22Rv1 (cell line): ENCODE results near the gene ZNF654.

ENCODE experiments used
- H3K27ac ChIP-seq: fragments of 450-650 bp; 2 replicates; pipeline ENCODE4 v1.5.1; 2017
- ZFX ChIP-seq: fragments of 450-650 bp; IDR thresholded peaks from 2 replicates; pipeline ENCODE4 v1.6.1; 2017; ENCODE audit warnings: antibody characterized with exemption, borderline replicate concordance
- TF ChIP-seq, protein P1 (sequence below): fragments of 450-650 bp; IDR thresholded peaks from 2 replicates; pipeline ENCODE4 v1.5.1; 2017; ENCODE audit warnings: mild to moderate bottlenecking

The ZNF654 gene

DNA sequence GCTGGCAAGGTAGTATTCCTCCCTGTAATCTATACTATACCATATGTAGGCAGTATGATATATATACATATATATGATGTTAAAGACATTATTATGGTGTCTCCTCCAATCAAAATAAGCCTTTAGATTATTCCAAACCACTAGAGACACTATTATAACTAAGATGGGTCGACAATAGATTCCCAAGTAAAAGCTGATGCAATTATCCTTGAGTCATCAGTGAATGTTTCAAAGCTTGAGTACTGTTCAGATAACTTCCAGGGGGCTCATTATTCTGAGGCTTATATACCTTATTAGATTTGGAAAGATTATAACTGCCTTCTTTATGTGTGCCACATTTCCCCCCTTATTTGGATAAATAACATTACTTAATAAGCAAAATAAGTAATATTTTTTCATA lies 78.8 kb downstream of the ZNF654 start:
- no peak overlapping the region for H3K27ac ChIP-seq
- no peak for TF ChIP-seq ZFX
- TF ChIP-seq, protein P1, sequence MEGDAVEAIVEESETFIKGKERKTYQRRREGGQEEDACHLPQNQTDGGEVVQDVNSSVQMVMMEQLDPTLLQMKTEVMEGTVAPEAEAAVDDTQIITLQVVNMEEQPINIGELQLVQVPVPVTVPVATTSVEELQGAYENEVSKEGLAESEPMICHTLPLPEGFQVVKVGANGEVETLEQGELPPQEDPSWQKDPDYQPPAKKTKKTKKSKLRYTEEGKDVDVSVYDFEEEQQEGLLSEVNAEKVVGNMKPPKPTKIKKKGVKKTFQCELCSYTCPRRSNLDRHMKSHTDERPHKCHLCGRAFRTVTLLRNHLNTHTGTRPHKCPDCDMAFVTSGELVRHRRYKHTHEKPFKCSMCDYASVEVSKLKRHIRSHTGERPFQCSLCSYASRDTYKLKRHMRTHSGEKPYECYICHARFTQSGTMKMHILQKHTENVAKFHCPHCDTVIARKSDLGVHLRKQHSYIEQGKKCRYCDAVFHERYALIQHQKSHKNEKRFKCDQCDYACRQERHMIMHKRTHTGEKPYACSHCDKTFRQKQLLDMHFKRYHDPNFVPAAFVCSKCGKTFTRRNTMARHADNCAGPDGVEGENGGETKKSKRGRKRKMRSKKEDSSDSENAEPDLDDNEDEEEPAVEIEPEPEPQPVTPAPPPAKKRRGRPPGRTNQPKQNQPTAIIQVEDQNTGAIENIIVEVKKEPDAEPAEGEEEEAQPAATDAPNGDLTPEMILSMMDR = no peak

DNA sequence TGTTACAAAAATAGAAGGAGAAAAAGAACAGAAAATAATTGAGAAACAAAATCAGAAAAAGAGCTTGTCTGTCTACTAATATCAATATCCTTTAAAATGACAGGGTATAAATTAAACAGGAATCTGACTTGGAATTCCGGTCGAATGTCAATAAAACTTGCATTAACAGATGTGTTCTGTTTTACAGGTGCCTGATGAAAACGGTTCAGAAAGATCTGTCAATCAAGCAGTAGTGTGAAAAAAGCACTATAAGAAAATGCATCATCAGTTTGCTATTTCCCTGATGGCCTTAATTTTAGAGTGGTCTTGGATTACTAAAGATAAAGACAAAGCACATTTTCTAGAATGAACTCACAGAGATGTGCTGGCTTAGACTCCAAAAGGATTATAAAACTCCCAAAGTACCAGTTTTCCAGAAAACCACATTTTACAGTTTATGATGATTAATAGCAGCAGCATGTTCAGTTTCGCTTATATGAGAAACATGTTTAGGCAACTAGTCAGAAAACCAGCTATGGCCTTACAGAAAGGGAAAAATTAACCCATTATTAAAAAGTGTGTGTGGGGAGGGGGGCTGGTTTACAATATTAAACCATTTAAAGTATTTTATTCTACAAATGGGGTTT lies 82.5 kb downstream of the ZNF654 start:
- no peak overlapping the region for H3K27ac ChIP-seq
- no peak for TF ChIP-seq ZFX
- TF ChIP-seq, protein P1 = no peak

DNA sequence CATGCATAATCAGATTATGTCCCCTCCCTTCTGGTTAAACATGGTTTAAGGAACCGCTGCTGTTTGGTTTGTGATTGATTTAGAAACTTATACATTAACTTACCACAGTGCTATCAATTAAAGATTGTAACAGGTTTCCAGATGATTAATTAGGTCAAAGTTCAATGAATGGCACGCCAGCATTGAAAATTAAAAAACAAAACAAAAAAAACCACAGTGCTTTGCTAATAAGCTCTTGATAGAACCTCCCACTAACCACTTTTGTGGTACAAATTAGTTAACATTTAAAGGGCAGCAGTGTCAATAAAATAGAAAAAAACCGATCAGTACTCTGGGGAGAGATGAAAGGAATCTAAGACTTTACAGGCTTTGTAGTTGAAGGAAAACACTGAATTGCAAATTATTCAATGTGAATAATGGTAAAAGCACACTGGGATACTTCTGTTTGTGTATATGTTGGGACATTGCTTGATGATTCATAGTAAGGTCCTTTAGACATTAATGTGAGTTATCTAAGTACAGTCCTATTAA lies 83.1 kb downstream of the ZNF654 start:
- no peak for TF ChIP-seq ZFX
- TF ChIP-seq, protein P1 = no peak

DNA sequence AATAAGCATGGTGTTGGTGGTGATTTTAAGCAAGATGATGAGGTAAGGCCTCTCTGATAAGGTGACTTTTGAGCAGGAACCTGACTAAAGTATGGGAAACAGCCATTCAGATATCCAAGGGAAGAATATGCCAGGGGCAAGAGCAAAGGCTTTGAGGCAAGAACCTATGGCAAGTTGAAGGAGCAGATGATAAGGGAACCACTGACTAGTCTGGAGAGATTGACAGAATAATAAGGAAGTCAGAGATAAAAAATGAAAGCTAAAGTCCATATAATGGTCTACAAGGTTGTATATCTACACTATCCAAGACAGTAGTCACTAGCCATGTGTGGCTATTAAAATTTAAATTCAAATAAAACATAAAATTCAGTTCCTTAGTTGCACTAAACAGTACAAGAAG lies 88.2 kb downstream of the ZNF654 start:
- no peak overlapping the region for H3K27ac ChIP-seq
- TF ChIP-seq, protein P1 = no peak
- TF ChIP-seq ZFX = no peak

More for the DNA sequence above, 83.1 kb downstream of the ZNF654 start:
- H3K27ac ChIP-seq = no peak overlapping the region

DNA sequence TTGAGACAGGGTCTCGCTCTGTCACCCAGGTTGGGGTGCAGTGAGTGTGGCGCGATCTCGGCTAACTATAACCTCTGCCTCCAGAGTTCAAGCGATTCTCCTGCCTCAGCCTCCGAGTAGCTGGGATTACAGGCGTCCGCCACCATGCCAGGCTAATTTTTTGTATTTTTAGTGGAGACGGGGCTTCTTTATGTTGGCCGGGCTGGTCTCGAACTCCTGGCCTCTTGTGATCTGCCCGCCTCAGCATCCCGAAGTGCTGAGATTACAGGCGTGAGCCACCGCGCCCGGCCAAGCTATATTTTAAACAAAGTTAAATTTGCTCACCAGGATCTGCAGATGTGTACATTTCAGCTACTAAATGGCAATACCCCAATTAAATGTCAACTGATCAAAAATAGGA lies 89.6 kb downstream of the ZNF654 start:
- H3K27ac ChIP-seq = peak overlapping the region; percentile 98
- TF ChIP-seq ZFX = no peak
- TF ChIP-seq, protein P1 = no peak

DNA sequence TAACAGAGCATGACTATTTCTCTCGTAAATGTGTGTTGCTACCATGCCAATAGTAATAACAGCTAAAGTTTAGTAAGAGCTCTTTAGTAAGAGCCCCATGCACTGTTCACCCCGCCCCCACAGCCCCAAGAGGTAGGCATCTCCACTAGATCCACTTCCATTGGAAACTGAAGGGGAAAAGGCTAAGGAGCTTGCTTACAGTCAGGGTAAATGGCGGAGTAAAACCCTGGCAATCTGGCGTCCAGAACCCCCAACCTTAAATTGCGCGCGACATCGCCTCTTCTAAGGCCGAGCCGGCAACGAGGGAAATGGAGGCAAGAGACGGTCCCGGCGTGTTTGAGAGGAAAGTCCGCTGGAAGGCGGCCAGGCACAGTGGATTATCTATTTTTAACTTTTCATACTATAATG lies 90.0 kb downstream of the ZNF654 start:
- TF ChIP-seq ZFX = no peak
- TF ChIP-seq, protein P1 = no peak
- H3K27ac ChIP-seq = peak overlapping the region; percentile 98

DNA sequence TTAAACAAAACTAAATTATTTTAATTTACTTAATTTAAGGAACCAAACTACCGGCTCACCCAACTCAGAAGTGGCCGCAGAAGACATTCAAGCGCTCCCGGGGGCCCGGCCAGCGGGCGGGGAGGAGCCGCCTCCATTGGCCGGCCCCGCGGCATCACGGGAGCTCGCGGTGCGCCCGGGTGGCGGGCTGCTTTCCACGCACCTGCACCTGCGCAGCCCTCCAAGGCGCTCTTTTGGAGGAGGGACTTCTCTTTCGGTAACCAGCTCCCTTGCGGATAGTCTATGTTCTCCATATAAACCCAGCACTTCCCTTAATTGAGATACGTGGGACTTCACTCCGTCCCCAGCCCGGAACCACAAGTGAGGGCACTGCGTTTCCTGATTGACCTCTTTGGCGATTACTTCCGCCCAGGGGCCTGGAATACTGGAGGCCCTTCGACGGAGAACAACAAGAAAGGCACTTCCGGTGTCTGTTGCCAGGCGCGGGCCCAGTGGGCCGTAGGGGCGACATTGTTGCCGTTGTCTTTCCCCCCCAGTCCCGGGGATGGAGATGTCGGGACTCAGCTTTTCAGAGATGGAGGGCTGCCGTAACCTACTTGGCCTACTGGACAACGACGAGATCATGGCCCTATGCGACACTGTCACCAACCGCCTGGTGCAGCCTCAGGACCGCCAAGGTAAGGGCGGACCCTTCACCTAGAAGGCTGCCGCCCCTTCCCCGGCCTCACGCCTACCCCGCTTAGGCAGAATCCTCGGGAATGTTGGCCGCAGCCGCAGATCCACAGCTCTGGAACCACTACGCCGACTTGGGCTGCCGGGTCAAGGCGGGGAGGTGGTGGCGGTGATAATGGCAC lies 90.7 kb downstream of the ZNF654 start, which contains the start of gene C3orf38:
Gene C3orf38, plus strand, starts transcription at position 451 of the 854 bp plus-strand sequence. Its CDS starts 94 bp downstream, at position 545.
- 0 out of 2 replicates have a peak, but pooled peaks have one; percentile 32 for TF ChIP-seq ZFX
- TF ChIP-seq, protein P1 = no peak
- H3K27ac ChIP-seq = peak within 1 kb of the TSS; percentile 98
